Liver (tissue), 3 donors: Measurements from ENCODE around the gene PCDHGA5.

Experiments
- EGR1 ChIP-seq, 2 donors: IDR thresholded peaks; 2 replicates each; pipeline ENCODE4 v1.6.1; 2016 to 2018; ENCODE audit warnings: antibody characterized with exemption in 2 of 2, low read depth in 2 of 2
- FOXA1 ChIP-seq: IDR thresholded peaks from 2 replicates; pipeline ENCODE4 v1.6.1; 2016; ENCODE audit warnings: antibody characterized with exemption
- JUND ChIP-seq, 2 donors: IDR thresholded peaks; 2 replicates each; pipeline ENCODE4 v1.6.1; 2016; ENCODE audit warnings: antibody characterized with exemption in 2 of 2
- RXRA ChIP-seq, 2 donors: IDR thresholded peaks; 2 replicates each; pipeline ENCODE4 v1.6.1; 2017 to 2018; ENCODE audit warnings: antibody characterized with exemption in 2 of 2, mild to moderate bottlenecking in 1 of 2
- TAF1 ChIP-seq: conservative IDR thresholded peaks from 2 replicates; pipeline ENCODE4 v1.6.1; 2016; ENCODE audit warnings: antibody characterized with exemption, mild to moderate bottlenecking
- YY1 ChIP-seq: IDR thresholded peaks from 2 replicates; pipeline ENCODE4 v1.6.1; 2016; ENCODE audit warnings: antibody characterized with exemption, mild to moderate bottlenecking
- TF ChIP-seq, protein P1 (sequence below): fragments of 150-350 bp; IDR thresholded peaks from 2 replicates; pipeline ENCODE4 v1.5.1; 2017; ENCODE audit warnings: improper control_type of control experiment, low read depth, low read length; ENCODE audit not compliant: missing input control
- TF ChIP-seq, protein P2 (sequence below): IDR thresholded peaks from 2 replicates; pipeline ENCODE4 v1.6.1; 2016; ENCODE audit warnings: antibody characterized with exemption
- donor health status: healthy.
- donor health status: healthy.

- TF ChIP-seq, protein P1, sequence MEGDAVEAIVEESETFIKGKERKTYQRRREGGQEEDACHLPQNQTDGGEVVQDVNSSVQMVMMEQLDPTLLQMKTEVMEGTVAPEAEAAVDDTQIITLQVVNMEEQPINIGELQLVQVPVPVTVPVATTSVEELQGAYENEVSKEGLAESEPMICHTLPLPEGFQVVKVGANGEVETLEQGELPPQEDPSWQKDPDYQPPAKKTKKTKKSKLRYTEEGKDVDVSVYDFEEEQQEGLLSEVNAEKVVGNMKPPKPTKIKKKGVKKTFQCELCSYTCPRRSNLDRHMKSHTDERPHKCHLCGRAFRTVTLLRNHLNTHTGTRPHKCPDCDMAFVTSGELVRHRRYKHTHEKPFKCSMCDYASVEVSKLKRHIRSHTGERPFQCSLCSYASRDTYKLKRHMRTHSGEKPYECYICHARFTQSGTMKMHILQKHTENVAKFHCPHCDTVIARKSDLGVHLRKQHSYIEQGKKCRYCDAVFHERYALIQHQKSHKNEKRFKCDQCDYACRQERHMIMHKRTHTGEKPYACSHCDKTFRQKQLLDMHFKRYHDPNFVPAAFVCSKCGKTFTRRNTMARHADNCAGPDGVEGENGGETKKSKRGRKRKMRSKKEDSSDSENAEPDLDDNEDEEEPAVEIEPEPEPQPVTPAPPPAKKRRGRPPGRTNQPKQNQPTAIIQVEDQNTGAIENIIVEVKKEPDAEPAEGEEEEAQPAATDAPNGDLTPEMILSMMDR: no peak
- TF ChIP-seq EGR1 (IDR thresholded peaks at IDR 0.05; ENCODE audit: low read depth in 2 of 2) (no peak), TAF1 (no peak), JUND (IDR thresholded peaks at IDR 0.05) (no peak), YY1 (no peak), RXRA (IDR thresholded peaks at IDR 0.05) (no peak), FOXA1 (no peak)
- TF ChIP-seq, protein P2, sequence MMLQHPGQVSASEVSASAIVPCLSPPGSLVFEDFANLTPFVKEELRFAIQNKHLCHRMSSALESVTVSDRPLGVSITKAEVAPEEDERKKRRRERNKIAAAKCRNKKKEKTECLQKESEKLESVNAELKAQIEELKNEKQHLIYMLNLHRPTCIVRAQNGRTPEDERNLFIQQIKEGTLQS: no peak
Measured at GRCh38 chr5:141388661-141389060, 24.7 kb downstream of the PCDHGA5 start.
